HFFc6 (cell line): ENCODE data around the gene PEPD. TPM values are rescaled to one million over a fixed set of nuclear protein-coding genes. Genes with fewer than 3 reads are reported as not detected.

ENCODE experiments used
- DNase-seq: peaks from one replicate; pipeline ENCODE4 v3.0.0-alpha.2; 2018
- H3K27ac Mint-ChIP-seq: 2 replicates; pipeline ENCODE4 v1.8.0; 2020; ENCODE audit warnings: mild to moderate bottlenecking, mixed read lengths
- H3K27me3 Mint-ChIP-seq: 2 replicates; pipeline ENCODE4 v1.8.0; 2021; ENCODE audit warnings: mild to moderate bottlenecking, moderate library complexity, mixed read lengths; ENCODE audit not compliant: insufficient read depth
- H3K36me3 Mint-ChIP-seq: 2 replicates; pipeline ENCODE4 v1.8.0; 2021; ENCODE audit warnings: low read depth, mixed read lengths
- H3K4me1 Mint-ChIP-seq: 2 replicates; pipeline ENCODE4 v1.8.0; 2020; ENCODE audit warnings: low read depth, mixed read lengths
- H3K4me3 Mint-ChIP-seq: 2 replicates; pipeline ENCODE4 v1.8.0; 2020; ENCODE audit warnings: mild to moderate bottlenecking, moderate library complexity, mixed read lengths
- H3K9me3 Mint-ChIP-seq: 2 replicates; pipeline ENCODE4 v1.8.0; 2020; ENCODE audit warnings: mild to moderate bottlenecking, mixed read lengths
- total RNA-seq, 6 experiments: library from RNA; stranded (reverse); fragmentation: NEBNext Ultra II Directional; extraction: Animal tissue kit (Norgen Biotek cat#: 25700); gene quantifications; 2 replicates in 1 of 6; 3 replicates in 5 of 6; pipeline ENCODE4 v1.2.3, GENCODE V29; 2021
- TF ChIP-seq, protein P1 (sequence below): fragments of 200-600 bp; sonication (generic); IDR thresholded peaks from 2 replicates; pipeline ENCODE4 v1.5.0; 2021; ENCODE audit warnings: antibody characterized with exemption, mild to moderate bottlenecking

The PEPD gene
- total RNA-seq, 6 experiments from 2014 or later: 57.0 to 76.9 (median 67.6) TPM

DNA sequence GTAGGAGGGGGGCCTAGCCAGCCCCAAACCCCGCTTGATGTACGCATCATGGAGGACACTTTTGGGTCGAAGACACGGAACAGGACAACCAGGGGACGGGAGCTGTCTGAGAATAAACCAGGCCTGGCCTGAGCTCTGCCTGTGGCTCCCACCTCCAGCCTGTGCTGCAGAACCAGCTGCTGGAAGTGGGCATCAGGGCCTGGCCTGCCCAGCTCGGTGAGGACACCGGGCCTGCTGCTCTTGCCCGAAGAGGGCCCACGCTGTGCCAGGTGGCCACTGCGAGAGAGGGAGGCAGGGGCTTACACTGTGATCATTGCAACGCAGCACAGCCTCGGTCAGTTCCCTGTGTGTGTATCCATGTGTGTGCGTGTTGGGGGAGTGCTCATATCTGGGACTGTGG lies 113.5 kb downstream of the PEPD start:
- TF ChIP-seq, protein P1, sequence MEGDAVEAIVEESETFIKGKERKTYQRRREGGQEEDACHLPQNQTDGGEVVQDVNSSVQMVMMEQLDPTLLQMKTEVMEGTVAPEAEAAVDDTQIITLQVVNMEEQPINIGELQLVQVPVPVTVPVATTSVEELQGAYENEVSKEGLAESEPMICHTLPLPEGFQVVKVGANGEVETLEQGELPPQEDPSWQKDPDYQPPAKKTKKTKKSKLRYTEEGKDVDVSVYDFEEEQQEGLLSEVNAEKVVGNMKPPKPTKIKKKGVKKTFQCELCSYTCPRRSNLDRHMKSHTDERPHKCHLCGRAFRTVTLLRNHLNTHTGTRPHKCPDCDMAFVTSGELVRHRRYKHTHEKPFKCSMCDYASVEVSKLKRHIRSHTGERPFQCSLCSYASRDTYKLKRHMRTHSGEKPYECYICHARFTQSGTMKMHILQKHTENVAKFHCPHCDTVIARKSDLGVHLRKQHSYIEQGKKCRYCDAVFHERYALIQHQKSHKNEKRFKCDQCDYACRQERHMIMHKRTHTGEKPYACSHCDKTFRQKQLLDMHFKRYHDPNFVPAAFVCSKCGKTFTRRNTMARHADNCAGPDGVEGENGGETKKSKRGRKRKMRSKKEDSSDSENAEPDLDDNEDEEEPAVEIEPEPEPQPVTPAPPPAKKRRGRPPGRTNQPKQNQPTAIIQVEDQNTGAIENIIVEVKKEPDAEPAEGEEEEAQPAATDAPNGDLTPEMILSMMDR: no peak
- DNase-seq: no peak
- Mint-ChIP-seq H3K4me1 (no peaks in the 10 kb centered on the region), H3K27ac (no peak overlapping the region), H3K4me3 (no peak overlapping the region), H3K9me3 (no peaks in the 10 kb centered on the region), H3K36me3 (no peaks in the 10 kb centered on the region), H3K27me3 (no peaks in the 10 kb centered on the region)

DNA sequence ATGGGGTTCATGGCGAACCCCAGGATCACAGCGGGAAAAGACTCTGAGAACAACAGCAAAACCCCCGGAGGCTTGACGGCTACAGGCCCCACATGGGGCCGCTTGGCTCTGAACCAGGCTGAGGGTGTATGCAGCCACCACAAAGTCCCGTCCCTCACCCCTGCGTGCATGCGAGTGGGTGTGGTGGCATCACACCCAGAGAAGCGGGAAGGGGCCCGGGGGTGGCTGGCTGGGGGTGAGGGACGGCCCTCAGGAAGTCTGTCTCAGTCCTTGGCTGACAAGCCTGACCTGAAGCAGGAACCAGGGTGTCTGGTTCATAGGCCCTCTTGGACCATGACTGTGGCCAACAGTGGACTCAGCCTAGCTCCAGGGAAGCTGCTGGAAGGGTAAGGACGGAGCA lies 113.9 kb downstream of the PEPD start:
- Mint-ChIP-seq H3K36me3 (no peaks in the 10 kb centered on the region), H3K27me3 (no peaks in the 10 kb centered on the region), H3K4me3 (no peak overlapping the region), H3K4me1 (no peaks in the 10 kb centered on the region), H3K9me3 (no peaks in the 10 kb centered on the region), H3K27ac (no peak overlapping the region)
- no peak for DNase-seq
- TF ChIP-seq, protein P1: no peak

DNA sequence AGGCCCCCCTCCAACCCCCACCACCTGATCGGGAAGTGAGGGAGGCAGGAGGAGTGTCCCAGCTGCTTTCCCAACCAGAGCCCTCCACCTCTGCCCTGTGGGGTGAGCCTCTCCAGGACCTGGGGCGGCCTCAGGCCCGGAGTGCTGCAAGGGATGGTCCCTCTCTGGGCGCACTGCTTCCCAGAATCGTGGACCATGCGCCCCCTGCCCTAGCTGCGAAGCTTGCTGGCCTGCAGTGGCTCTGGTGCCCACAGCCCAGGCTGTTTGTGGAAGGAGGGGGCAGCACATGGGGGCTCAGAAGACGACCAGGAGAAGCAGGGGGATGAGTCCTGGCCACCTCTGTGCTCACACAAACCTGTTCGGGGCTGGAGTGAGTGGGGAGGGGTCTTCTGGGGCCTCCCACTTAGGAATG lies 114.4 kb downstream of the PEPD start:
- Mint-ChIP-seq H3K27me3 (no peaks in the 10 kb centered on the region), H3K4me3 (no peak overlapping the region), H3K4me1 (no peaks in the 10 kb centered on the region), H3K27ac (no peak overlapping the region), H3K9me3 (no peaks in the 10 kb centered on the region), H3K36me3 (no peaks in the 10 kb centered on the region)
- TF ChIP-seq, protein P1: no peak; the same call in none of the 2 replicates
- DNase-seq: no peak

DNA sequence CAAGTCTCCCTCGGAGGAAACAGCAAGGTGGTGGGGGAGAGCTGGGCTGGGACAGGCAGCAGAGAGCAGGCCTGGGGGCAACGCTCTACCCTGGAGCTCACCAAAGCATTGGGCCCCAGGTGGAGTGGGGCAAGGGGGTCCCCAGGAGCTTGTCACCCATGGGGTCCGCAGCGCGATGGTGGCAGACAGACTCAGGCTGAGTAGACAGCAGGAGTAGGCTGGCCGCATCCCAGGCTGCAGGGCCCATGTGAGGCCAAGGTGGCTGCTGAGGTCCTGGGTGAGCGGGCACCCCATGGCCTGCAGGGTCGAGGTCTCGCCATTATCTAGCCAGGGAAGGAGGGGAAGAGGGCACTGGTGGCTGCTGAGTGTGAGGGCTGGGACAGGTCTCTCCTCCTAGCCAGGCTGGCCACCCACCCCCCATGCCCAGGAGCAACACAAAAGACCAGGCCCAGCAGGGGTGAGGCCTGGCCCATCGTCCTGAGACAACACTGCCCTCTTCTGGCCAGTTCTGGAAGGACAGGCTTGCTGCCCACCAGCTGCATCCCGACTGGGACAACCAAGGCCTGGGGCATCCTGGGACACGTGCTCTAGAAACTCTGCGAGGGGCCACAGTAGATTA lies 115.0 kb downstream of the PEPD start:
- no peak overlapping the region for H3K27ac Mint-ChIP-seq

DNA sequence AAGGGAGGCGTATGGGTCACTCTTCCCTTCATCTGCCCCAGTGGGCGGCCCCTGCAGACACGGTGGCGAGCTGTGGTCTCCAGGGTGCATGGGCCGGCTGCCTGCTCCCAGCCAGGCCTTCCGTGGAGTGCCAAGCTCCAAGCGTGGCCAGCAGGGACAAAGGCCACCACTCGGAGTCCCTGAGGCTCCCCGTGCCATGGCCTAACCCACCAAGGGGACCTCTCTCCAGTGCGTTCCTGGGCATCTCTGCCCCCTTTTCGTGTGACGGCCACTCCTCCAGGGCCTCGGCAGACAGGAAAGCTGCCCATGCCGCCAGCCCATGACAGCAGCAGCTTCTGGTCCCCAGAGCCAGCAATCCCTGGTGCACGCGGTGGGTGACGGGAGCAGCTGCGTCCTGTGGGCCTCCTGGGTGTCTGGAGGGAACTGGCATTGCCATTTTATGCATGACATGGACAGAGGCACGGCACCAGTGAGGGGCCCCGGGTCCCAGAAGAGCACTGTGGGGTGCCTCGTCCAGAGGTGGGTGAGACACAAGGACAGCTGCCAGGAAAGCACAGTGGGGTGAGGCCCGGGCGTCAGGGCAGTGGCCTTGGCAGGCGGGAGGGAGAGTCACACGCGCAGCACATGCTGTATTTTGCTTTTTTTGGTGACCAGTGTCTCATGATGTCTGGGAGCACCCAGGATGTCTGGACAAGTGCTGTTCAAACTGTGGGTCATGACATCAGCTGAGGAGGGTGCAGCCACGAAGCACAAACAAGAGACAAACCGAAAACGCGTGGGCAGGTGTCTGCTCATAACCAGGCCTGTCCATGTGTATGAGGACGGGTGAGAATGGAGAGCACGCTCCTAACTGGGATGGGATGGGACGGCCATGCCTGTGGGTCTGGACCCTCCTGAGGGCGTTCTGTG lies 115.8 kb downstream of the PEPD start:
- no peaks in the 10 kb centered on the region for H3K27me3 Mint-ChIP-seq
- no peak overlapping the region for H3K27ac Mint-ChIP-seq
- no peaks in the 10 kb centered on the region for H3K36me3 Mint-ChIP-seq
- no peak overlapping the region for H3K4me3 Mint-ChIP-seq
- H3K9me3 Mint-ChIP-seq: no peaks in the 10 kb centered on the region
- DNase-seq: no peak
- TF ChIP-seq, protein P1: no peak
- no peaks in the 10 kb centered on the region for H3K4me1 Mint-ChIP-seq

More for the DNA sequence above, 115.0 kb downstream of the PEPD start:
- TF ChIP-seq, protein P1: peak; percentile 99
- Mint-ChIP-seq H3K9me3 (no peaks in the 10 kb centered on the region), H3K4me1 (no peaks in the 10 kb centered on the region), H3K4me3 (no peak overlapping the region), H3K27me3 (no peaks in the 10 kb centered on the region), H3K36me3 (no peaks in the 10 kb centered on the region)
- peak; percentile 27 for DNase-seq
